Measurements from ENCODE around the gene SLC27A2. TPM values are rescaled to one million over a fixed set of nuclear protein-coding genes. Genes with fewer than 3 reads are reported as not detected.

The SLC27A2 gene
- total and polyA plus RNA-seq, 2 experiments from 2014 or later = 2.8 to 9.4 TPM

- Histone ChIP-seq H3K4me1 (ENCODE audit: insufficient read depth) (no peaks in the 10 kb centered on the region), H4K20me1 (replicated peaks; ENCODE audit: insufficient read depth) (no peaks in the 10 kb centered on the region), H3K36me3 (ENCODE audit: insufficient read depth) (no peaks in the 10 kb centered on the region), H3K9me2 (ENCODE audit: insufficient read depth) (no peaks in the 10 kb centered on the region), H3F3A (replicated peaks; ENCODE audit: low read depth) (no peaks in the 10 kb centered on the region), H3K4me3 (no peak overlapping the region), H3K27me3 (ENCODE audit: insufficient read depth) (no peaks in the 10 kb centered on the region), H3K4me2 (no peak overlapping the region), H3K79me2 (replicated peaks; ENCODE audit: insufficient read depth) (no peaks in the 10 kb centered on the region), H2AFZ (no peak overlapping the region; the same call in none of the 2 replicates), H3K27ac (ENCODE audit: low read depth) (no peak overlapping the region)
- Mint-ChIP-seq H3K9me3 (peaks cover 28% of the 10 kb centered on the region), H3K4me1 (peaks cover 2% of the 10 kb centered on the region; the same call in 2 of the 3 replicates), H3K27ac (no peak overlapping the region), H3K4me3 (no peak overlapping the region), H3K27me3 (ENCODE audit: insufficient read depth, low read depth, poor library complexity) (peaks cover 3% of the 10 kb centered on the region), H3K36me3 (ENCODE audit: low read depth) (peaks cover 15% of the 10 kb centered on the region)
- TF ChIP-seq, protein P1, sequence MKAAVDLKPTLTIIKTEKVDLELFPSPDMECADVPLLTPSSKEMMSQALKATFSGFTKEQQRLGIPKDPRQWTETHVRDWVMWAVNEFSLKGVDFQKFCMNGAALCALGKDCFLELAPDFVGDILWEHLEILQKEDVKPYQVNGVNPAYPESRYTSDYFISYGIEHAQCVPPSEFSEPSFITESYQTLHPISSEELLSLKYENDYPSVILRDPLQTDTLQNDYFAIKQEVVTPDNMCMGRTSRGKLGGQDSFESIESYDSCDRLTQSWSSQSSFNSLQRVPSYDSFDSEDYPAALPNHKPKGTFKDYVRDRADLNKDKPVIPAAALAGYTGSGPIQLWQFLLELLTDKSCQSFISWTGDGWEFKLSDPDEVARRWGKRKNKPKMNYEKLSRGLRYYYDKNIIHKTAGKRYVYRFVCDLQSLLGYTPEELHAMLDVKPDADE (IDR thresholded peaks at IDR 0.05) = no peak
- TF ChIP-seq EZH2 (IDR thresholded peaks at IDR 0.05; ENCODE audit: low read depth, unreplicated experiment) = no peak
- no peak for TF ChIP-seq NANOG (IDR thresholded peaks at IDR 0.05; ENCODE audit: borderline replicate concordance)
- no peak for TF ChIP-seq JUNB (IDR thresholded peaks at IDR 0.05; ENCODE audit: unreplicated experiment)
- TF ChIP-seq ZNF114 (CRISPR knock-in tag; IDR thresholded peaks at IDR 0.05) = no peak
- no peak for TF ChIP-seq EZH2phosphoT487 (IDR thresholded peaks at IDR 0.05; ENCODE audit: unreplicated experiment)
- TF ChIP-seq CREB1 (CRISPR knock-in tag; IDR thresholded peaks at IDR 0.05; ENCODE audit: low read depth) = no peak
- TF ChIP-seq STAT1 (IDR thresholded peaks at IDR 0.05; ENCODE audit: unreplicated experiment) = no peak
- TF ChIP-seq, protein P2, sequence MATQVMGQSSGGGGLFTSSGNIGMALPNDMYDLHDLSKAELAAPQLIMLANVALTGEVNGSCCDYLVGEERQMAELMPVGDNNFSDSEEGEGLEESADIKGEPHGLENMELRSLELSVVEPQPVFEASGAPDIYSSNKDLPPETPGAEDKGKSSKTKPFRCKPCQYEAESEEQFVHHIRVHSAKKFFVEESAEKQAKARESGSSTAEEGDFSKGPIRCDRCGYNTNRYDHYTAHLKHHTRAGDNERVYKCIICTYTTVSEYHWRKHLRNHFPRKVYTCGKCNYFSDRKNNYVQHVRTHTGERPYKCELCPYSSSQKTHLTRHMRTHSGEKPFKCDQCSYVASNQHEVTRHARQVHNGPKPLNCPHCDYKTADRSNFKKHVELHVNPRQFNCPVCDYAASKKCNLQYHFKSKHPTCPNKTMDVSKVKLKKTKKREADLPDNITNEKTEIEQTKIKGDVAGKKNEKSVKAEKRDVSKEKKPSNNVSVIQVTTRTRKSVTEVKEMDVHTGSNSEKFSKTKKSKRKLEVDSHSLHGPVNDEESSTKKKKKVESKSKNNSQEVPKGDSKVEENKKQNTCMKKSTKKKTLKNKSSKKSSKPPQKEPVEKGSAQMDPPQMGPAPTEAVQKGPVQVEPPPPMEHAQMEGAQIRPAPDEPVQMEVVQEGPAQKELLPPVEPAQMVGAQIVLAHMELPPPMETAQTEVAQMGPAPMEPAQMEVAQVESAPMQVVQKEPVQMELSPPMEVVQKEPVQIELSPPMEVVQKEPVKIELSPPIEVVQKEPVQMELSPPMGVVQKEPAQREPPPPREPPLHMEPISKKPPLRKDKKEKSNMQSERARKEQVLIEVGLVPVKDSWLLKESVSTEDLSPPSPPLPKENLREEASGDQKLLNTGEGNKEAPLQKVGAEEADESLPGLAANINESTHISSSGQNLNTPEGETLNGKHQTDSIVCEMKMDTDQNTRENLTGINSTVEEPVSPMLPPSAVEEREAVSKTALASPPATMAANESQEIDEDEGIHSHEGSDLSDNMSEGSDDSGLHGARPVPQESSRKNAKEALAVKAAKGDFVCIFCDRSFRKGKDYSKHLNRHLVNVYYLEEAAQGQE (IDR thresholded peaks at IDR 0.05; ENCODE audit: unreplicated experiment) = no peak
- TF ChIP-seq, protein P3, sequence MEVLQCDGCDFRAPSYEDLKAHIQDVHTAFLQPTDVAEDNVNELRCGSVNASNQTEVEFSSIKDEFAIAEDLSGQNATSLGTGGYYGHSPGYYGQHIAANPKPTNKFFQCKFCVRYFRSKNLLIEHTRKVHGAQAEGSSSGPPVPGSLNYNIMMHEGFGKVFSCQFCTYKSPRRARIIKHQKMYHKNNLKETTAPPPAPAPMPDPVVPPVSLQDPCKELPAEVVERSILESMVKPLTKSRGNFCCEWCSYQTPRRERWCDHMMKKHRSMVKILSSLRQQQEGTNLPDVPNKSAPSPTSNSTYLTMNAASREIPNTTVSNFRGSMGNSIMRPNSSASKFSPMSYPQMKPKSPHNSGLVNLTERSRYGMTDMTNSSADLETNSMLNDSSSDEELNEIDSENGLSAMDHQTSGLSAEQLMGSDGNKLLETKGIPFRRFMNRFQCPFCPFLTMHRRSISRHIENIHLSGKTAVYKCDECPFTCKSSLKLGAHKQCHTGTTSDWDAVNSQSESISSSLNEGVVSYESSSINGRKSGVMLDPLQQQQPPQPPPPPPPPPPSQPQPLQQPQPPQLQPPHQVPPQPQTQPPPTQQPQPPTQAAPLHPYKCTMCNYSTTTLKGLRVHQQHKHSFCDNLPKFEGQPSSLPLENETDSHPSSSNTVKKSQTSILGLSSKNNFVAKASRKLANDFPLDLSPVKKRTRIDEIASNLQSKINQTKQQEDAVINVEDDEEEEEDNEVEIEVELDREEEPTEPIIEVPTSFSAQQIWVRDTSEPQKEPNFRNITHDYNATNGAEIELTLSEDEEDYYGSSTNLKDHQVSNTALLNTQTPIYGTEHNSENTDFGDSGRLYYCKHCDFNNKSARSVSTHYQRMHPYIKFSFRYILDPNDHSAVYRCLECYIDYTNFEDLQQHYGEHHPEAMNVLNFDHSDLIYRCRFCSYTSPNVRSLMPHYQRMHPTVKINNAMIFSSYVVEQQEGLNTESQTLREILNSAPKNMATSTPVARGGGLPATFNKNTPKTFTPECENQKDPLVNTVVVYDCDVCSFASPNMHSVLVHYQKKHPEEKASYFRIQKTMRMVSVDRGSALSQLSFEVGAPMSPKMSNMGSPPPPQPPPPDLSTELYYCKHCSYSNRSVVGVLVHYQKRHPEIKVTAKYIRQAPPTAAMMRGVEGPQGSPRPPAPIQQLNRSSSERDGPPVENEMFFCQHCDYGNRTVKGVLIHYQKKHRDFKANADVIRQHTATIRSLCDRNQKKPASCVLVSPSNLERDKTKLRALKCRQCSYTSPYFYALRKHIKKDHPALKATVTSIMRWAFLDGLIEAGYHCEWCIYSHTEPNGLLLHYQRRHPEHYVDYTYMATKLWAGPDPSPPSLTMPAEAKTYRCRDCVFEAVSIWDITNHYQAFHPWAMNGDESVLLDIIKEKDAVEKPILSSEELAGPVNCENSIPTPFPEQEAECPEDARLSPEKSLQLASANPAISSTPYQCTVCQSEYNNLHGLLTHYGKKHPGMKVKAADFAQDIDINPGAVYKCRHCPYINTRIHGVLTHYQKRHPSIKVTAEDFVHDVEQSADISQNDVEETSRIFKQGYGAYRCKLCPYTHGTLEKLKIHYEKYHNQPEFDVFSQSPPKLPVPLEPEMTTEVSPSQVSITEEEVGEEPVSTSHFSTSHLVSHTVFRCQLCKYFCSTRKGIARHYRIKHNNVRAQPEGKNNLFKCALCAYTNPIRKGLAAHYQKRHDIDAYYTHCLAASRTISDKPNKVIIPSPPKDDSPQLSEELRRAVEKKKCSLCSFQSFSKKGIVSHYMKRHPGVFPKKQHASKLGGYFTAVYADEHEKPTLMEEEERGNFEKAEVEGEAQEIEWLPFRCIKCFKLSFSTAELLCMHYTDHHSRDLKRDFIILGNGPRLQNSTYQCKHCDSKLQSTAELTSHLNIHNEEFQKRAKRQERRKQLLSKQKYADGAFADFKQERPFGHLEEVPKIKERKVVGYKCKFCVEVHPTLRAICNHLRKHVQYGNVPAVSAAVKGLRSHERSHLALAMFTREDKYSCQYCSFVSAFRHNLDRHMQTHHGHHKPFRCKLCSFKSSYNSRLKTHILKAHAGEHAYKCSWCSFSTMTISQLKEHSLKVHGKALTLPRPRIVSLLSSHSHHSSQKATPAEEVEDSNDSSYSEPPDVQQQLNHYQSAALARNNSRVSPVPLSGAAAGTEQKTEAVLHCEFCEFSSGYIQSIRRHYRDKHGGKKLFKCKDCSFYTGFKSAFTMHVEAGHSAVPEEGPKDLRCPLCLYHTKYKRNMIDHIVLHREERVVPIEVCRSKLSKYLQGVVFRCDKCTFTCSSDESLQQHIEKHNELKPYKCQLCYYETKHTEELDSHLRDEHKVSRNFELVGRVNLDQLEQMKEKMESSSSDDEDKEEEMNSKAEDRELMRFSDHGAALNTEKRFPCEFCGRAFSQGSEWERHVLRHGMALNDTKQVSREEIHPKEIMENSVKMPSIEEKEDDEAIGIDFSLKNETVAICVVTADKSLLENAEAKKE (CRISPR knock-in tag; IDR thresholded peaks at IDR 0.05) = no peak
- TF ChIP-seq POLR2AphosphoS5 (IDR thresholded peaks at IDR 0.05; ENCODE audit: low read depth) = no peak
- no peak for TF ChIP-seq ZNF331 (CRISPR knock-in tag; IDR thresholded peaks at IDR 0.05; ENCODE audit: low read depth)
- TF ChIP-seq, protein P4, sequence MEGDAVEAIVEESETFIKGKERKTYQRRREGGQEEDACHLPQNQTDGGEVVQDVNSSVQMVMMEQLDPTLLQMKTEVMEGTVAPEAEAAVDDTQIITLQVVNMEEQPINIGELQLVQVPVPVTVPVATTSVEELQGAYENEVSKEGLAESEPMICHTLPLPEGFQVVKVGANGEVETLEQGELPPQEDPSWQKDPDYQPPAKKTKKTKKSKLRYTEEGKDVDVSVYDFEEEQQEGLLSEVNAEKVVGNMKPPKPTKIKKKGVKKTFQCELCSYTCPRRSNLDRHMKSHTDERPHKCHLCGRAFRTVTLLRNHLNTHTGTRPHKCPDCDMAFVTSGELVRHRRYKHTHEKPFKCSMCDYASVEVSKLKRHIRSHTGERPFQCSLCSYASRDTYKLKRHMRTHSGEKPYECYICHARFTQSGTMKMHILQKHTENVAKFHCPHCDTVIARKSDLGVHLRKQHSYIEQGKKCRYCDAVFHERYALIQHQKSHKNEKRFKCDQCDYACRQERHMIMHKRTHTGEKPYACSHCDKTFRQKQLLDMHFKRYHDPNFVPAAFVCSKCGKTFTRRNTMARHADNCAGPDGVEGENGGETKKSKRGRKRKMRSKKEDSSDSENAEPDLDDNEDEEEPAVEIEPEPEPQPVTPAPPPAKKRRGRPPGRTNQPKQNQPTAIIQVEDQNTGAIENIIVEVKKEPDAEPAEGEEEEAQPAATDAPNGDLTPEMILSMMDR (conservative IDR thresholded peaks at IDR 0.05; ENCODE audit: low read depth in 2 of 2) = no peak
- DNase-seq (ENCODE audit: low spot score) (no peak), ATAC-seq (no peak)
Observed at GRCh38 chr15:50168783-50169411, 13.1 kb upstream of the SLC27A2 start.

Data from GM23338 (cell line).